Fibroblast of mammary gland (primary cell): ENCODE measurements around the gene BCLAF3.

Experiments used
- DNase-seq: peaks from one replicate; pipeline ENCODE4 v3.0.0-alpha.2; 2010; ENCODE audit warnings: low read depth
- H3K4me3 ChIP-seq: 2 replicates; pipeline ENCODE4 v1.5.1; 2011; ENCODE audit warnings: low read depth, mild to moderate bottlenecking, low read length, moderate library complexity; ENCODE audit not compliant: control insufficient read depth
- CTCF ChIP-seq: conservative IDR thresholded peaks from 2 replicates; pipeline ENCODE4 v1.5.1; 2011; ENCODE audit warnings: low read depth, low read length, inconsistent platforms; ENCODE audit not compliant: control insufficient read depth, insufficient read depth

BCLAF3 gene

GRCh38 chrX:20026278-20026677, 35.4 kb upstream of the BCLAF3 start:
- TF ChIP-seq CTCF, result no peak
- H3K4me3 ChIP-seq, result no peak overlapping the region
- peak; percentile 51 for DNase-seq

DNA sequence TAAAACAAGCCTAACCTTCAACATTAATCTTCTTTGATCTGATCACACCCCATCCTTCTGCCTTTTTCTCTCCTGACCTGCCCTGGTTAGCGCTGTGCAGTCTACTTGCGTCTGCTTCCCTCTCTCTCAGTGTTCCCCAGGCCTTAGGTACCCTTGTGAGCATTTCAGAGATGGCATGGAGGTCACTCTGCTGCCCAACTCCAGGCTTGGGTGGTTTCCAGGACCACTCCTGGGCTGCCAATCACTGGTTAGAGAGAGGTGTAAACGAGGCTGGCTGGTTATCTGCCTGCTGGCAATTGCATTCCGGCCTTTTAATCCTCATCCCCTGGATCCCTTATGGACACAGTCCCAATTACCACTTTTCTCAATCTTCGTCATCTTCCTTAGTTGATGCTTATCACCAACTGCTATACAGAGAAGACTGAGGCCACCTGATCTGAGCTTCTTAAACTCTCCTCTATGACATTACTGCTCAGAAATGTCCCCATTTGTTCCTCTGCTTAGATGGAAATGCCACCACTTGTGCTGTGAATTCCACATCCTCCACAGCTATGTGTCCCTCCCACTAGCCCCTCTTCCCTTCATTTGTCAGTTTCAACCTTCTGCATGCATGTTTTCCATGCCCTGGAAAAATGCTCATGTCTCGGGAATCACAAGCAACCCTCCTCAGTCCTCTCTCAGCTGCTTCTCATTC, 29.0 kb upstream of the BCLAF3 start:
- no peak overlapping the region for H3K4me3 ChIP-seq
- DNase-seq, result no peak
- no peak for TF ChIP-seq CTCF

DNA sequence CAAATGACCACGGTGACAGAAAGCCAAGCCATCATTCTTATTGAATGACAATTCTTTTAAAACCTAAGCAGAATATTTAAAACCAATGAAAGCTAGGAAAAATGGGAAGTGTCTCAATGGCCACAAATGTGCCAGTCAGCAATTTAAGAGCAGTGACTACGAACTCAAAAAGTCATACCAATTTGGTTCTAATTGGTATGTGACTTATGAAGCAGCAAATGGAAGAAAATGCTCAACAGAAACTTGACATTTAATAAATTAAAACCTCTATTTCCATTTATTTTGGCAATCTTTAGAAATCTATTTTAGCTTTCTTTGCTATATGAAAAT, 25.7 kb upstream of the BCLAF3 start:
- no peak for DNase-seq
- TF ChIP-seq CTCF, result no peak
- H3K4me3 ChIP-seq, result no peak overlapping the region

DNA sequence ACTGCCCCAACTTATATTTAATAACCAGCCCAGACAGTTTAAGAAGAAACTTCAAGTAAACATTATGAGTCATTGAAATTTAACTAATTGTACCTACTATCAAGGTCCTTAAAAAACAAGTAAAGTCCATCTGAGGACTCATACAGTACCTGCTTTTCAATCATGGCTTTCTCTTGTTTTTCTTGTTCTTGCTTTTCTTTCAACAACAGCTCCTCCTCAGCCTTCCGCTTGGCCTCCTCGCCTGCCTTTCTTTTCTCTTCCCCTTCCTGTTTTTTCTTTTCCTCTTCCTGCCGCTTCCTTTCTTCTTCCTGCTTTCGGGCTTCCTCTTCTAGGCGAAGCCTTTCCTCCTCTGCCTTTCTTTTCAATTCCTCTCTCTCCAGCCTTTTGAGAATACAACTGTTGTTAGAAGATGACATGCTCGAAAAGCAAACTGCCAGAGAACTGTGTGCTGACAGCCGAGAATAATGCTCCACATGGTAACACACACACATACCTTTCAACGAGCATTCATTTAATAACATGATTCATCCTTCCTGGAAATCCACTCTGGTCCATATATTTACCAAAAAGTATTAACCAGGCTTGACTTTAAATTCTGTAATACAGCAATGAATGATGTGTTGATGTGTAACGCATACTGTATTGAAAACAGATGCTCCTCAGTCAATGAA, 25.2 kb upstream of the BCLAF3 start:
- H3K4me3 ChIP-seq, result no peak overlapping the region
- TF ChIP-seq CTCF, result no peak
- peak; percentile 75 for DNase-seq

GRCh38 chrX:20015422-20015821, 24.6 kb upstream of the BCLAF3 start:
- no peak for DNase-seq
- H3K4me3 ChIP-seq, result no peak overlapping the region
- TF ChIP-seq CTCF, result no peak

- H3K4me3 ChIP-seq, result no peak overlapping the region
- TF ChIP-seq CTCF, result no peak
- peak; percentile 30 for DNase-seq
These were observed 20.7 kb upstream of the BCLAF3 start for GRCh38 chrX:20011608-20012007.
